Muscle layer of colon (tissue), 2 donors: Measurements from ENCODE around the gene EHMT1.
"Not testable (repeated sequence)": the region's sequence is repeated elsewhere in the genome, so short reads cannot be mapped to it uniquely, and the experiment has no call there.

Source experiments
- H3K27ac ChIP-seq: one replicate; pipeline ENCODE4 v1.7.0; 2013; ENCODE audit warnings: low read depth, mild to moderate bottlenecking, low read length, moderate library complexity
- H3K27me3 ChIP-seq, 2 donors: one replicate each; pipeline ENCODE4 v1.7.0; 2013; ENCODE audit warnings: low read length in 2 of 2, mild to moderate bottlenecking in 2 of 2; ENCODE audit not compliant: insufficient read depth in 2 of 2, control insufficient read depth in 1 of 2
- H3K36me3 ChIP-seq: one replicate; pipeline ENCODE4 v1.7.0; 2013; ENCODE audit warnings: mild to moderate bottlenecking, low read length; ENCODE audit not compliant: insufficient read depth
- H3K4me1 ChIP-seq: one replicate; pipeline ENCODE4 v1.7.0; 2013; ENCODE audit warnings: mild to moderate bottlenecking, low read length; ENCODE audit not compliant: insufficient read depth
- H3K4me3 ChIP-seq, 2 donors: one replicate each; pipeline ENCODE4 v1.7.0; 2013; ENCODE audit warnings: low read length in 2 of 2, low read depth in 1 of 2, mild to moderate bottlenecking in 1 of 2, moderate library complexity in 1 of 2
- H3K9ac ChIP-seq: one replicate; pipeline ENCODE4 v1.7.0; 2013; ENCODE audit warnings: low read length
- H3K9me3 ChIP-seq: one replicate; pipeline ENCODE4 v1.7.0; 2013; ENCODE audit warnings: mild to moderate bottlenecking, low read length
- donor health status: abdominal sarcoma.
- donor health status: Adenocarcinoma of cecum.

EHMT1 gene

GRCh38 chr9:137883977-137884376, 265.2 kb downstream of the EHMT1 start:
- H3K27ac ChIP-seq, H3K4me1 ChIP-seq, H3K36me3 ChIP-seq, H3K9me3 ChIP-seq, H3K9ac ChIP-seq, H3K4me3 ChIP-seq: not testable (repeated sequence)
- peaks cover 0 to 12% of the 10 kb centered on the region in 2 donors for H3K27me3 ChIP-seq

- H3K27ac ChIP-seq, H3K36me3 ChIP-seq, H3K4me1 ChIP-seq, H3K4me3 ChIP-seq, H3K27me3 ChIP-seq, H3K9ac ChIP-seq, H3K9me3 ChIP-seq: not testable (repeated sequence)
Observed at GRCh38 chr9:137884547-137884946, 265.7 kb downstream of the EHMT1 start.

GRCh38 chr9:137885121-137885520, 266.3 kb downstream of the EHMT1 start:
- H3K4me1 ChIP-seq, H3K27ac ChIP-seq, H3K27me3 ChIP-seq, H3K4me3 ChIP-seq, H3K9me3 ChIP-seq, H3K36me3 ChIP-seq, H3K9ac ChIP-seq: not testable (repeated sequence)
